ENCODE data around the gene THAP9. TPM values are rescaled to one million over a fixed set of nuclear protein-coding genes. Genes with fewer than 3 reads are reported as not detected.

The THAP9 gene
- total and polyA plus RNA-seq, 5 donors: 2.6 to 6.3 (median 3.3) TPM

GRCh38 chr4:82866706-82867385, 33.7 kb upstream of the THAP9 start:
- no peaks in the 10 kb centered on the region for H3K9me3 ChIP-seq (ENCODE audit: control insufficient read depth, low read length)

GRCh38 chr4:82868572-82868971, 32.0 kb upstream of the THAP9 start:
- intact Hi-C loops (cut with DNase I): no loop called here
- 97% methylated on average over 5 of the region's 5 CpGs for WGBS
- H3K4me3 ChIP-seq (ENCODE audit: low read length): no peak overlapping the region
- ATAC-seq: no peak
- no peak overlapping the region for H3K27ac ChIP-seq (ENCODE audit: low read length)
- H3K9me3 ChIP-seq (ENCODE audit: control insufficient read depth, low read length): no peaks in the 10 kb centered on the region
- H3K27me3 ChIP-seq (ENCODE audit: control insufficient read depth, insufficient read depth): no peaks in the 10 kb centered on the region
- no peaks in the 10 kb centered on the region for H3K4me1 ChIP-seq (ENCODE audit: control insufficient read depth, insufficient read depth, low read length)
- no peak for DNase-seq

More at GRCh38 chr4:82866706-82867385, 33.7 kb upstream of the THAP9 start:
- no peaks in the 10 kb centered on the region for H3K27me3 ChIP-seq (ENCODE audit: control insufficient read depth, insufficient read depth)
- no peak overlapping the region for H3K27ac ChIP-seq (ENCODE audit: low read length)
- ATAC-seq (no peak), DNase-seq (no peak)
- no peak overlapping the region for H3K4me3 ChIP-seq (ENCODE audit: low read length)
- 71% methylated on average over 8 of the region's 8 CpGs for WGBS
- no peaks in the 10 kb centered on the region for H3K4me1 ChIP-seq (ENCODE audit: control insufficient read depth, insufficient read depth, low read length)
- intact Hi-C loops (cut with DNase I): no loop called here

GRCh38 chr4:82885410-82885809, 15.1 kb upstream of the THAP9 start:
- DNase-seq: no peak
- intact Hi-C loops (cut with DNase I): no loop called here
- H3K9me3 ChIP-seq (ENCODE audit: control insufficient read depth, low read length): no peaks in the 10 kb centered on the region
- H3K4me1 ChIP-seq (ENCODE audit: control insufficient read depth, insufficient read depth, low read length): peaks cover 1% of the 10 kb centered on the region
- no peak overlapping the region for H3K27ac ChIP-seq (ENCODE audit: low read length)
- no peaks in the 10 kb centered on the region for H3K27me3 ChIP-seq (ENCODE audit: control insufficient read depth, insufficient read depth)
- no peak overlapping the region for H3K4me3 ChIP-seq (ENCODE audit: low read length)
- no peak for ATAC-seq

GRCh38 chr4:82886147-82886942, 14.2 kb upstream of the THAP9 start:
- ATAC-seq (no peak), DNase-seq (no peak)
- 32% methylated on average over 5 of the region's 5 CpGs for WGBS
- Histone ChIP-seq H3K27ac (ENCODE audit: low read length) (no peak overlapping the region), H3K27me3 (ENCODE audit: control insufficient read depth, insufficient read depth) (no peaks in the 10 kb centered on the region), H3K4me3 (ENCODE audit: low read length) (no peak overlapping the region), H3K4me1 (ENCODE audit: control insufficient read depth, insufficient read depth, low read length) (peaks cover 1% of the 10 kb centered on the region), H3K9me3 (ENCODE audit: control insufficient read depth, low read length) (no peaks in the 10 kb centered on the region)
- intact Hi-C loops (cut with DNase I): no loop called here

GRCh38 chr4:82889287-82889686, 11.2 kb upstream of the THAP9 start:
- no peak overlapping the region for H3K4me3 ChIP-seq (ENCODE audit: low read length)
- WGBS: 66% methylated on average over 6 of the region's 6 CpGs
- no peak for ATAC-seq
- H3K27me3 ChIP-seq (ENCODE audit: control insufficient read depth, insufficient read depth): no peaks in the 10 kb centered on the region
- intact Hi-C loops (cut with DNase I): no loop called here
- H3K4me1 ChIP-seq (ENCODE audit: control insufficient read depth, insufficient read depth, low read length): no peaks in the 10 kb centered on the region
- no peak overlapping the region for H3K27ac ChIP-seq (ENCODE audit: low read length)
- DNase-seq: peak in 1 of 3 donors; percentile 17
- H3K9me3 ChIP-seq (ENCODE audit: control insufficient read depth, low read length): no peaks in the 10 kb centered on the region

GRCh38 chr4:82890528-82890900, 10.0 kb upstream of the THAP9 start:
- ATAC-seq: peak; percentile 2 to 25
- no peaks in the 10 kb centered on the region for H3K27me3 ChIP-seq (ENCODE audit: control insufficient read depth, insufficient read depth)
- no peak for DNase-seq
- peak overlapping the region; percentile 85 for H3K27ac ChIP-seq (ENCODE audit: low read length)
- H3K9me3 ChIP-seq (ENCODE audit: control insufficient read depth, low read length): no peaks in the 10 kb centered on the region
- H3K4me1 ChIP-seq (ENCODE audit: control insufficient read depth, insufficient read depth, low read length): no peaks in the 10 kb centered on the region
- intact Hi-C loops (cut with DNase I): loop anchor here in 2 of 4 donors (10.0 kb wide), 2 partner anchors 124 to 526 kb away; partner anchors contain the start of gene LIN54 (in 1 of the 2)
- H3K4me3 ChIP-seq (ENCODE audit: low read length): peak overlapping the region; percentile 74
- WGBS: under 1% methylated on average over 16 of the region's 16 CpGs

GRCh38 chr4:82890901-82891706, 9.4 kb upstream of the THAP9 start, which contains the start of gene SEC31A:
TSS of gene SEC31A (minus strand) at chr4:82891153. CDS start at chr4:82881936, 9,217 bp downstream.
- Histone ChIP-seq H3K4me1 (ENCODE audit: control insufficient read depth, insufficient read depth, low read length) (no peaks in the 10 kb centered on the region), H3K27me3 (ENCODE audit: control insufficient read depth, insufficient read depth) (no peaks in the 10 kb centered on the region), H3K27ac (ENCODE audit: low read length) (peak within 1 kb of the TSS; percentile 96), H3K9me3 (ENCODE audit: control insufficient read depth, low read length) (no peaks in the 10 kb centered on the region), H3K4me3 (ENCODE audit: low read length) (peak within 1 kb of the TSS; percentile 74)
- peak; percentile 99 for ATAC-seq
- under 1% methylated on average over 71 of the region's 71 CpGs for WGBS
- intact Hi-C loops (cut with DNase I): loop anchor here in 2 of 4 donors (10.0 kb wide), 2 partner anchors 124 to 526 kb away; partner anchors contain the start of gene LIN54 (in 1 of the 2)
- peak; percentile 98 to 99 (median 99) for DNase-seq

GRCh38 chr4:82891707-82892466, 8.6 kb upstream of the THAP9 start:
- Histone ChIP-seq H3K4me3 (ENCODE audit: low read length) (peak overlapping the region; percentile 74), H3K4me1 (ENCODE audit: control insufficient read depth, insufficient read depth, low read length) (no peaks in the 10 kb centered on the region), H3K9me3 (ENCODE audit: control insufficient read depth, low read length) (no peaks in the 10 kb centered on the region), H3K27ac (ENCODE audit: low read length) (peak overlapping the region; percentile 96), H3K27me3 (ENCODE audit: control insufficient read depth, insufficient read depth) (no peaks in the 10 kb centered on the region)
- intact Hi-C loops (cut with DNase I): loop anchor here in 2 of 4 donors (10.0 kb wide), 2 partner anchors 123 to 527 kb away; partner anchors contain the start of gene LIN54 (in 1 of the 2)
- ATAC-seq: peak in 1 of 2 donors; percentile 1
- WGBS: 20% methylated on average over 7 of the region's 7 CpGs
- DNase-seq: no peak

- DNase-seq: no peak
- intact Hi-C loops (cut with DNase I): loop anchor here in 2 of 4 donors (10.0 kb wide), 2 partner anchors 122 to 528 kb away; partner anchors contain the start of gene LIN54 (in 1 of the 2)
- Histone ChIP-seq H3K27ac (ENCODE audit: low read length) (no peak overlapping the region), H3K4me1 (ENCODE audit: control insufficient read depth, insufficient read depth, low read length) (no peaks in the 10 kb centered on the region), H3K9me3 (ENCODE audit: control insufficient read depth, low read length) (no peaks in the 10 kb centered on the region), H3K27me3 (ENCODE audit: control insufficient read depth, insufficient read depth) (no peaks in the 10 kb centered on the region), H3K4me3 (ENCODE audit: low read length) (no peak overlapping the region)
- WGBS: 61% methylated on average over 1 of the region's 1 CpG
- ATAC-seq: no peak
Observed at GRCh38 chr4:82892467-82892802, 8.1 kb upstream of the THAP9 start.

- Histone ChIP-seq H3K4me1 (ENCODE audit: control insufficient read depth, insufficient read depth, low read length) (no peaks in the 10 kb centered on the region), H3K27ac (ENCODE audit: low read length) (no peak overlapping the region), H3K27me3 (ENCODE audit: control insufficient read depth, insufficient read depth) (no peaks in the 10 kb centered on the region), H3K4me3 (ENCODE audit: low read length) (no peak overlapping the region), H3K9me3 (ENCODE audit: control insufficient read depth, low read length) (no peaks in the 10 kb centered on the region)
- DNase-seq (no peak), ATAC-seq (no peak)
- intact Hi-C loops (cut with DNase I): loop anchor here in 2 of 4 donors (10.0 kb wide), 2 partner anchors 121 to 529 kb away; partner anchors contain the start of gene LIN54 (in 1 of the 2)
- 82% methylated on average over 3 of the region's 3 CpGs for WGBS
Observed at GRCh38 chr4:82893942-82894341, 6.6 kb upstream of the THAP9 start.

Data from right cardiac atrium (tissue), 5 donors.